ENCODE data around the gene AAK1. TPM values are rescaled to one million over a fixed set of nuclear protein-coding genes. Genes with fewer than 3 reads are reported as not detected.
"Not testable (repeated sequence)": the region's sequence is repeated elsewhere in the genome, so short reads cannot be mapped to it uniquely, and the experiment has no call there.

AAK1 gene
- total and polyA plus RNA-seq, 4 donors = 10.0 to 56.2 (median 27.3) TPM

DNA sequence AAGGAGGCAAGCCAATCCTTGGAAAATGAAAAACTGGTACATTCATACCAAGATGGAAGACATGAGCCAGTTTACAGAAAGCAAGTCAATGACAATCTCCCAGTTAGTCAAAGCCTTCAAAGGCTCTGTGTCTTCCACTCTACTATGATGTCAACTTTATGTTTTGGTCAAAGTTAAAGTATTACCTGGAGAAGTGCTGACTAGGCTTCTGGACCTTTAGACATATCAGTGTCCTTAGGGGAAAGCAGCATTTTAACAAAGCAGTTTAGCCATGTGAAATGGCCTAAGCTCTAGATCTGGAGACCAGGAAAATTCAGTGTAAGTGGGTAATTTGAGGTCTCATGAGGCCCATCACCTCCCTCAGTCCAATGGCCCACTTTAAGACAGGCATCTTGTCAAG is 30.8 kb downstream of the AAK1 start:
- Histone ChIP-seq H3K27ac (ENCODE audit: low read depth in 1 of 2, low read length in 1 of 2) (no peak overlapping the region), H3K9ac (ENCODE audit: insufficient read depth in 1 of 2, low read length in 2 of 2) (no peak overlapping the region), H3K9me3 (ENCODE audit: control insufficient read depth in 4 of 4, insufficient read depth in 3 of 4, low read length in 3 of 4) (peaks cover 0 to 2% (median 0%) of the 10 kb centered on the region in 4 donors), H3K27me3 (ENCODE audit: control insufficient read depth in 3 of 3, insufficient read depth in 3 of 3, low read length in 2 of 3) (no peaks in the 10 kb centered on the region), H3K36me3 (ENCODE audit: control insufficient read depth in 4 of 4, insufficient read depth in 4 of 4, low read length in 4 of 4) (peaks cover 0 to 2% (median under 1%) of the 10 kb centered on the region in 4 donors), H3K4me3 (no peak overlapping the region), H3K4me1 (ENCODE audit: control insufficient read depth in 5 of 5, insufficient read depth in 5 of 5, low read length in 5 of 5) (peaks cover 0 to 20% (median 0%) of the 10 kb centered on the region in 5 donors)
- DNase-seq (no peak), ATAC-seq (ENCODE audit: insufficient read depth, low FRiP score) (no peak)
- TF ChIP-seq, protein P1, sequence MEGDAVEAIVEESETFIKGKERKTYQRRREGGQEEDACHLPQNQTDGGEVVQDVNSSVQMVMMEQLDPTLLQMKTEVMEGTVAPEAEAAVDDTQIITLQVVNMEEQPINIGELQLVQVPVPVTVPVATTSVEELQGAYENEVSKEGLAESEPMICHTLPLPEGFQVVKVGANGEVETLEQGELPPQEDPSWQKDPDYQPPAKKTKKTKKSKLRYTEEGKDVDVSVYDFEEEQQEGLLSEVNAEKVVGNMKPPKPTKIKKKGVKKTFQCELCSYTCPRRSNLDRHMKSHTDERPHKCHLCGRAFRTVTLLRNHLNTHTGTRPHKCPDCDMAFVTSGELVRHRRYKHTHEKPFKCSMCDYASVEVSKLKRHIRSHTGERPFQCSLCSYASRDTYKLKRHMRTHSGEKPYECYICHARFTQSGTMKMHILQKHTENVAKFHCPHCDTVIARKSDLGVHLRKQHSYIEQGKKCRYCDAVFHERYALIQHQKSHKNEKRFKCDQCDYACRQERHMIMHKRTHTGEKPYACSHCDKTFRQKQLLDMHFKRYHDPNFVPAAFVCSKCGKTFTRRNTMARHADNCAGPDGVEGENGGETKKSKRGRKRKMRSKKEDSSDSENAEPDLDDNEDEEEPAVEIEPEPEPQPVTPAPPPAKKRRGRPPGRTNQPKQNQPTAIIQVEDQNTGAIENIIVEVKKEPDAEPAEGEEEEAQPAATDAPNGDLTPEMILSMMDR (IDR thresholded peaks at IDR 0.05; ENCODE audit: control extremely low read depth, extremely low read depth) = no peak

DNA sequence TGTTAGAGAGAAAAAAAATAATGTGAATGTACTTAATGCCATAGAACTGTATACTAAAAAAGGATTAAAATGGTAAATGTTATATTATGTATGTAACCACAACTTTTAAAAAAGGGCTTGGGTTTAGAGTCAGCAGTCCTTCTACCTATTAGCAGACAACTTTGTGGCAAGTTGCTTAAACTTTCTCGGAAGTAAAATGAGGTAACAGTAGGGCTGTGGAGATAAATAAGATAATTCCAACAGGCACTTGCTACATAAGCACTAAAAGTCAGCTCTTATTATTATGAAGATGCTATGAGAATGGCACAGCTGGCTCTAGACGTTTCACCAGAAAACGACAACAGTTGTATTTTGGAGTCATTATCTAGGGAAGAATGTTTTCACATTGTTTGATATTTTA is 31.3 kb downstream of the AAK1 start:
- ATAC-seq (ENCODE audit: insufficient read depth, low FRiP score) (no peak), DNase-seq (no peak)
- H3K36me3 ChIP-seq (ENCODE audit: control insufficient read depth in 4 of 4, insufficient read depth in 4 of 4, low read length in 4 of 4) = peaks cover 0 to 2% (median under 1%) of the 10 kb centered on the region in 4 donors
- H3K27me3 ChIP-seq (ENCODE audit: control insufficient read depth in 3 of 3, insufficient read depth in 3 of 3, low read length in 2 of 3) = no peaks in the 10 kb centered on the region
- no peak overlapping the region for H3K9ac ChIP-seq (ENCODE audit: insufficient read depth in 1 of 2, low read length in 2 of 2)
- H3K4me1 ChIP-seq (ENCODE audit: control insufficient read depth in 5 of 5, insufficient read depth in 5 of 5, low read length in 5 of 5) = peaks cover 0 to 25% (median 0%) of the 10 kb centered on the region in 5 donors
- 60 to 80% methylated on average over 3 of the region's 3 CpGs for WGBS, 2 donors
- no peak overlapping the region for H3K27ac ChIP-seq (ENCODE audit: low read depth in 1 of 2, low read length in 1 of 2)
- TF ChIP-seq, protein P1 (IDR thresholded peaks at IDR 0.05; ENCODE audit: control extremely low read depth, extremely low read depth) = no peak
- no peak overlapping the region for H3K4me3 ChIP-seq
- H3K9me3 ChIP-seq (ENCODE audit: control insufficient read depth in 4 of 4, insufficient read depth in 3 of 4, low read length in 3 of 4) = peaks cover 0 to 2% (median 0%) of the 10 kb centered on the region in 4 donors

GRCh38 chr2:69608109-69608508 is 35.4 kb downstream of the AAK1 start:
- Histone ChIP-seq H3K27ac (ENCODE audit: low read depth in 1 of 2, low read length in 1 of 2) (no peak overlapping the region), H3K4me3 (no peak overlapping the region), H3K36me3 (ENCODE audit: control insufficient read depth in 4 of 4, insufficient read depth in 4 of 4, low read length in 4 of 4) (peaks cover 0 to 2% (median under 1%) of the 10 kb centered on the region in 4 donors), H3K4me1 (ENCODE audit: control insufficient read depth in 5 of 5, insufficient read depth in 5 of 5, low read length in 5 of 5) (peaks cover 0 to 38% (median 0%) of the 10 kb centered on the region in 5 donors), H3K9ac (ENCODE audit: insufficient read depth in 1 of 2, low read length in 2 of 2) (no peak overlapping the region), H3K27me3 (ENCODE audit: control insufficient read depth in 3 of 3, insufficient read depth in 3 of 3, low read length in 2 of 3) (no peaks in the 10 kb centered on the region), H3K9me3 (ENCODE audit: control insufficient read depth in 4 of 4, insufficient read depth in 3 of 4, low read length in 3 of 4) (peaks cover 0 to 2% (median 0%) of the 10 kb centered on the region in 4 donors)
- DNase-seq = no peak
- WGBS, 2 donors = 83 to 85% methylated on average over 2 of the region's 2 CpGs
- no peak for ATAC-seq (ENCODE audit: insufficient read depth, low FRiP score)
- TF ChIP-seq, protein P1 (IDR thresholded peaks at IDR 0.05; ENCODE audit: control extremely low read depth, extremely low read depth) = no peak

DNA sequence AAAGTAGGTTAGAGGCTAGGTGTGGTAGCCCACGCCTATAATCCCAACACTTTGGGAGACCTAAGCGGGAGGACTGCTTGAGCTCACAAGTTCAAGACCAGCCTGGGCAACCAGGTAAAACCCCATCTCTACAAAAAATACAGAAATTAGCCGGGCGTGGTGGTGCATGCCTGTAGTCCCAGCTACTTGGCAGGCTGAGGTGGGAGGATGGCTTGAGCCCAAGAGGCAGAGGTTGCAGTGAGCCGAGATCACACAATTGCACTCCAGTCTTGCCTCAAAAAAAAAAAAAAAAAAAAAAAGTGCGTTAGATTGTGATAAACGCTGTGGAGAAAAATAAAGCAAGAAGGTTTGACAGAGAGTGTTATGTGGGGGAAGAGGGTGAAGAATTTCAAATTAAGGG is 36.8 kb downstream of the AAK1 start:
- H3K9me3 ChIP-seq (ENCODE audit: control insufficient read depth in 4 of 4, insufficient read depth in 3 of 4, low read length in 3 of 4); H3K9ac ChIP-seq (ENCODE audit: insufficient read depth in 1 of 2, low read length in 2 of 2); H3K4me3 ChIP-seq; H3K27me3 ChIP-seq (ENCODE audit: control insufficient read depth in 3 of 3, insufficient read depth in 3 of 3, low read length in 2 of 3); DNase-seq; H3K27ac ChIP-seq (ENCODE audit: low read depth in 1 of 2, low read length in 1 of 2); H3K36me3 ChIP-seq (ENCODE audit: control insufficient read depth in 4 of 4, insufficient read depth in 4 of 4, low read length in 4 of 4); ATAC-seq (ENCODE audit: insufficient read depth, low FRiP score): not testable (repeated sequence)
- peaks cover 0 to 41% (median 0%) of the 10 kb centered on the region in 5 donors for H3K4me1 ChIP-seq (ENCODE audit: control insufficient read depth in 5 of 5, insufficient read depth in 5 of 5, low read length in 5 of 5)
- 89 to 92% methylated on average over 7 of the region's 7 CpGs for WGBS, 2 donors

All from lung (tissue), 12 donors.